GM13976 (cell line): ENCODE results near the gene TBC1D21.

Experiments
- DNase-seq: peaks from one replicate; pipeline ENCODE4 v3.0.0; 2012; ENCODE audit warnings: low spot score
- in situ Hi-C: fragments of 300-500 bp; cut with MboI; formaldehyde crosslinking; loops from one replicate; pipeline ENCODE4 v1.12.0; 2022; ENCODE audit warnings: low sequenced_read_pairs, mixed read lengths, inconsistent platforms; ENCODE audit not compliant: unreplicated experiment
- TF ChIP-seq, protein P1 (sequence below): IDR thresholded peaks from 2 replicates; pipeline ENCODE4 v1.5.1; 2012; ENCODE audit warnings: borderline replicate concordance, mild to moderate bottlenecking; ENCODE audit not compliant: insufficient read depth; ENCODE audit errors: extremely low read depth, missing control alignments, control extremely low read depth

The TBC1D21 gene

DNA sequence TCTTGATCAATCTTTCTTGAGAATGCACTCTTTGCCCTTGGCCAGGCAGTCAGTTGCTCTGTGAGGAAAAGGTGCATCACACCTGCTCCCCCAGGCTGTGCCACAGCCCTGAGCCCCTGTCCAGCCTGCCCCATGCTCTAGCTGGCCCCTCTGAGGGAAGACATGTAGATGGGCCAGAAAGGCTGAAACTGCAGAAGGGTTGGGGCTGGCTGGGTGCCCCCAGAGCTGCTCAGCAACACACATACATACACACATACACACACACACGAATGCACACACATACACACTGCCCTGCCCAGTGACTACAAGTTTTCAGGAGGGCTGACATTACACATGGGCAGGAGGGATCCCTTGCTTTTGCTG, 16.4 kb downstream of the TBC1D21 start:
- DNase-seq = no peak
- in situ Hi-C loops = no loop called here

DNA sequence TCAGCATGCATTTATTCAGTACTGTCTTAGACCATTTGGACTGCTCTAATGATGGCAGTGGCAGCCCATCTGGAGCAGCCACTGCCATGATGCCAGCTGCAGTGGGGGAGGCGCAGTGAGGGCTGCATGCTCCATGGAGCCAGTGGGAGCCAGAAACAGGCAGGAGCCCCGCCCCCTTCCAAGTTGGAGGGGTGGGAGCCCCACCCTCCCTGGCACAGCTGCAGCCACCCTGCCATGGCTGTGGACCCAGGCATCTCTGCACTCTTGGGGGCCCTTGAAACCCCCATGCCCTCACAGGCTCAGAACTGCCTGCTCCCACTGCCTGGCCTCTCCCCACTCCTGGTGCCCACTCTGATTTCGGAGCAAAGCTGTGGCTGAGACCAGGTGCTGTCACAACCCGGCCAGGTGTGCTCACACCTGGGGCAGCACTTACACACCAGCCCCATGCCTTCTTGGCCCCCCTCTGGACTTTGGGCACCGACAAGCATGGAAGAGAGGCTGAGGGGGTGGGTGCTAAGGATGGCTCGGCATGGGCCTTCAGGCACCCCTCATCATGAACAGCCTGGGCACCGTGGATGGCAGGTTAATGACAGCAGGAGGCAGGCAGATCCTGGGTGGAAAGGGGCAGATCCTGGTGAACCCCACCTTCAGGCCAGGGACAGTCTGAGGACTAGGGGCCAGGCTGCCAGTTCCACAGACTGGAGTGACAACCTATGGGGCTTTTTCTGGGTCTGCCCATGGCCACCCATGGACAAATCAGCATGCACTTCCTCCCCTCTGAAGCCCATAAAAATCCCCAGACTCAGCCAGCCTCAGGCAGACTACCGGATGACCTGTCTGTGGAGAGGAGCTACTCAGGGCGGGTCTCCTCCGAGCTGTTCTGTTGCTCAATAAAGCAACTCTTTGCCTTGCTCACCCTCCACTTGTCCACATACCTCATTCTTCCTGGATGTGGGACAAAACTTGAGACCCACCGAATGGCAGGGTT, 18.3 kb downstream of the TBC1D21 start:
- TF ChIP-seq, protein P1, sequence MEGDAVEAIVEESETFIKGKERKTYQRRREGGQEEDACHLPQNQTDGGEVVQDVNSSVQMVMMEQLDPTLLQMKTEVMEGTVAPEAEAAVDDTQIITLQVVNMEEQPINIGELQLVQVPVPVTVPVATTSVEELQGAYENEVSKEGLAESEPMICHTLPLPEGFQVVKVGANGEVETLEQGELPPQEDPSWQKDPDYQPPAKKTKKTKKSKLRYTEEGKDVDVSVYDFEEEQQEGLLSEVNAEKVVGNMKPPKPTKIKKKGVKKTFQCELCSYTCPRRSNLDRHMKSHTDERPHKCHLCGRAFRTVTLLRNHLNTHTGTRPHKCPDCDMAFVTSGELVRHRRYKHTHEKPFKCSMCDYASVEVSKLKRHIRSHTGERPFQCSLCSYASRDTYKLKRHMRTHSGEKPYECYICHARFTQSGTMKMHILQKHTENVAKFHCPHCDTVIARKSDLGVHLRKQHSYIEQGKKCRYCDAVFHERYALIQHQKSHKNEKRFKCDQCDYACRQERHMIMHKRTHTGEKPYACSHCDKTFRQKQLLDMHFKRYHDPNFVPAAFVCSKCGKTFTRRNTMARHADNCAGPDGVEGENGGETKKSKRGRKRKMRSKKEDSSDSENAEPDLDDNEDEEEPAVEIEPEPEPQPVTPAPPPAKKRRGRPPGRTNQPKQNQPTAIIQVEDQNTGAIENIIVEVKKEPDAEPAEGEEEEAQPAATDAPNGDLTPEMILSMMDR = no peak
- in situ Hi-C loops = no loop called here
- no peak for DNase-seq

More for the DNA sequence above, 16.4 kb downstream of the TBC1D21 start:
- TF ChIP-seq, protein P1 = no peak

DNA sequence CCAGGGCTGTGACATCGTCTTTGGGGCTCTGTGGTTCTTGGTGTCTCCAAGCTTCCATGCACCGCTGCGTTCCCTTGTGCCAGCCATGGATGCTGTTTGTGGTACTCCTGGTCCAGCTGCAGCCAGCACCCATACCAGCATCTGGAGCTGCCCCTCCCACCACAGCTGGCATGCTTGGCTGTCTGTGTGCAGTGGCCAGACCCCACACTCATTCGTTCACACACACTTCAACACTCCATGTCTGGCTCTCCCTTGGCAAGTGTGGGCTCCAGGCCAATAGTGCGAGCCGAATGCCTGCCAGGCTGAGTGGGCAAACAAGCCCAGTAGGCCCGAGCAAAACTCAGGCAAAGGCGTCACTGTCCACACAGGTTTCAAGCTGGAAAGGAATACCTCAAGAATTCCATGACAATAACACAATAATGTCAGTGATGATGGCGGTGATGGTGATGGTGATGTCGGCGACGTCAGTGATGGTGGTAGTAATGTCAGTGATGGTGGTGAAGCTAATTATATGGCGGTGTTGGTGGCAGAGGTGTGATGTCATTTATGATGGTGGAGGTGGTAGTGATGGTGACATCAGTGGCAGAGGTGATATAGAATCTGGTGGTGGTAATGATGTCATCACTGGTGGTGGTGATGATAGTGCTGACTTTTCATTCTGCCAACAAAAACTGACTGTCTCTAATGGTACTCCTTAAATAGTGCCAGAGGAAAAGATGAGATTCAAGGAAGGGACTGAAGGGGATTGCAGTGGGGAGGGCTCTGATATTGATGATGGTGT, 19.3 kb downstream of the TBC1D21 start:
- in situ Hi-C loops = no loop called here
- no peak for DNase-seq
- TF ChIP-seq, protein P1 = no peak

DNA sequence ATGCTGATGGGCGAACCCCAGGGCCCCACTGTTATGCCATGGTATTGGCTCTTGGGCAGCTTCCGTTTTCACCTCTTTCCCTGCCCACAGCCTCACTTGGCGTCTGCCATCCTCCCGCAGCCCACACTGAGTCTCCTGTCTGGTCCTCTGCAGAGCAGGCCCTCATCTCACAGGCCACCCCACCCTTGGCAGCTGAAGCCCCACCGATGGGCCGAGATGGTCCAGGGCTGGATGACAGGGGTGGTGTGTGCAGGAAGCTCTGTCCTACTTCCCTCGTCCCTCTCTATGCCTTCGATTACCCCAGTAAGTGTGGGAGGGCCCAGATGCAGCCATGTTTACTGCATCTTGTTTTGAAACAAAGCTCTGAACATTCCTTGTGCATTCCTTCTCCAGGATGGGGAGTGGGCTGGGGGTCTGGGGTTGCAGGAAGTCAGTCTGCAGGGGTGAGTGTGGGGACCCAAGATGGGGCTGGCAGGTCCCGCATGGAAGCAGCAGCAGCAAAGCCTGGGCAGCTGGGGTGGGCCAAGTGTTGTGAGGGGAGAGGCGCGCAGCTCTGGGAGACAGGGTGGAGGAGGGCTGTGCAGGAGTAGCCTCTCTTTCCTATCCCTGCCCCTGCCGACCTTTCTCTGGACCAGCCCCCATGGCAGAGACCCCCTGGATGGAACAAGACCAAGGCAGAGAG, 20.9 kb downstream of the TBC1D21 start:
- in situ Hi-C loops = no loop called here
- DNase-seq = no peak
- TF ChIP-seq, protein P1 = no peak

DNA sequence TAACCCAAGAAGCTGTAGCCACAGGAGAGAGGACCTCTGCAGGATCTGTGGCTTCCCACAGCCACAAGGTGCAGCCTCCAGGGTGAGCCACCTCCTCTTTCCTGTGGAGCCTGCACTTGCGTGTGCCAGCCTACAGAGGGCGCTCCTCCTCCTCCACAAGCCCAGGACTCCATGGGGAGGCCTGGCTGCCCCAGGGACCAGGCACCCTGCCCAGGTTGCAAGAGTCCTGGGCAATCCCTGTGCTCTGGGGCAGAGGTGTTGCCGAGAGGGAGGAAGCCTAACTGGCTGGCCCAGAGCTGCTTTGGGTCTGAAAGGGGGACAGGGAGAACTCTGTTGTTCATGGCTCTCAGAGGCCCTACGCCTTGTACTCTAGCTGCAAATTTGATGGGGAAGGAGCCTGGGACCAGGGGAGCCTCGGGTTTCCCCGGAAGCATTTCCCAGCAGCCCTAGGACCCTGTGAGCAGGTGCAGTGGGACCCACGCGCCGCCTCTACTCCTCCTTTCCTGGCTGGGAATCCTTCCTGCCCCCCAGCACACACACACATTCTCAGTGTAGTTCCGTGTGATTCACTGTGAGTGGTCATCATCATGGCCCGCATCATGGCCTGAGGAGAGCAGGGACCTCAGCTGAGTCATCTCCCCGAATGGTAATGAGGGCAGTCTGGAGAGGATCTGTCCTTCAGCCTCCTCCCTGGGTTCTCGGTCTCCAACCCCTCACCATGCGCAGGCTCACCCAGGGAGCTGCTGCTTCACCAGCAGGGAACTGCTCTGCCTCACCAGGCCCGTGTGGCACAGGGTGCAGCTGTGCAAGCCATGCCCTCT, 24.3 kb downstream of the TBC1D21 start:
- DNase-seq = peak; percentile 88
- in situ Hi-C loops = no loop called here
- TF ChIP-seq, protein P1 = peak; percentile 76
